ENCODE data around the gene GRIK2.
"Not testable (repeated sequence)": the region's sequence is repeated elsewhere in the genome, so short reads cannot be mapped to it uniquely, and the experiment has no call there.

GRIK2 gene

GRCh38 chr6:101607111-101607690, 213.7 kb downstream of the GRIK2 start:
- no peak for FAIRE-seq
- no peak for DNase-seq (ENCODE audit: insufficient read length, low spot score)

GRCh38 chr6:101608703-101609102, 215.2 kb downstream of the GRIK2 start:
- FAIRE-seq = no peak
- no peak for DNase-seq (ENCODE audit: insufficient read length, low spot score)

- FAIRE-seq = no peak
- DNase-seq (ENCODE audit: insufficient read length, low spot score) = no peak
These were observed 220.0 kb downstream of the GRIK2 start for GRCh38 chr6:101613556-101613955.

- FAIRE-seq (no peak), DNase-seq (ENCODE audit: insufficient read length, low spot score) (no peak)
These were observed 221.3 kb downstream of the GRIK2 start for GRCh38 chr6:101614774-101615173.

GRCh38 chr6:101626269-101626668, 232.8 kb downstream of the GRIK2 start:
- FAIRE-seq (no peak), DNase-seq (ENCODE audit: insufficient read length, low spot score) (no peak)

GRCh38 chr6:101630941-101631340, 237.4 kb downstream of the GRIK2 start:
- FAIRE-seq = no peak
- no peak for DNase-seq (ENCODE audit: insufficient read length, low spot score)

GRCh38 chr6:101633081-101633480, 239.6 kb downstream of the GRIK2 start:
- FAIRE-seq (no peak), DNase-seq (ENCODE audit: insufficient read length, low spot score) (no peak)

GRCh38 chr6:101638865-101639264, 245.4 kb downstream of the GRIK2 start:
- peak; percentile 23 for FAIRE-seq
- not testable (repeated sequence) for DNase-seq (ENCODE audit: insufficient read length, low spot score)

- FAIRE-seq (no peak), DNase-seq (ENCODE audit: insufficient read length, low spot score) (no peak)
These were observed 246.6 kb downstream of the GRIK2 start for GRCh38 chr6:101640131-101640530.

- no peak for DNase-seq (ENCODE audit: insufficient read length, low spot score)
- FAIRE-seq = no peak
These were observed 252.3 kb downstream of the GRIK2 start for GRCh38 chr6:101645770-101646169.

- no peak for DNase-seq (ENCODE audit: insufficient read length, low spot score)
- FAIRE-seq = no peak
These were observed 257.0 kb downstream of the GRIK2 start for GRCh38 chr6:101650402-101651100.

GRCh38 chr6:101652079-101652478, 258.6 kb downstream of the GRIK2 start:
- DNase-seq (ENCODE audit: insufficient read length, low spot score) = no peak
- no peak for FAIRE-seq

GRCh38 chr6:101655109-101655508, 261.6 kb downstream of the GRIK2 start:
- DNase-seq (ENCODE audit: insufficient read length, low spot score) (no peak), FAIRE-seq (no peak)

GRCh38 chr6:101662111-101662897, 268.8 kb downstream of the GRIK2 start:
- no peak for FAIRE-seq
- no peak for DNase-seq (ENCODE audit: insufficient read length, low spot score)

- FAIRE-seq (no peak), DNase-seq (ENCODE audit: insufficient read length, low spot score) (no peak)
These were observed 269.6 kb downstream of the GRIK2 start for GRCh38 chr6:101663100-101663499.

- no peak for FAIRE-seq
- DNase-seq (ENCODE audit: insufficient read length, low spot score) = no peak
These were observed 272.7 kb downstream of the GRIK2 start for GRCh38 chr6:101666256-101666655.

GRCh38 chr6:101668496-101669030, 275.1 kb downstream of the GRIK2 start:
- FAIRE-seq (no peak), DNase-seq (ENCODE audit: insufficient read length, low spot score) (no peak)

- DNase-seq (ENCODE audit: insufficient read length, low spot score) (no peak), FAIRE-seq (no peak)
These were observed 282.7 kb downstream of the GRIK2 start for GRCh38 chr6:101676187-101676586.

GRCh38 chr6:101682937-101683336, 289.4 kb downstream of the GRIK2 start:
- no peak for FAIRE-seq
- DNase-seq (ENCODE audit: insufficient read length, low spot score) = no peak

GRCh38 chr6:101683884-101684283, 290.4 kb downstream of the GRIK2 start:
- FAIRE-seq = no peak
- no peak for DNase-seq (ENCODE audit: insufficient read length, low spot score)

GRCh38 chr6:101686653-101687052, 293.1 kb downstream of the GRIK2 start:
- DNase-seq (ENCODE audit: insufficient read length, low spot score) = no peak
- no peak for FAIRE-seq

GRCh38 chr6:101689156-101689555, 295.6 kb downstream of the GRIK2 start:
- FAIRE-seq (no peak), DNase-seq (ENCODE audit: insufficient read length, low spot score) (no peak)
